Stomach (tissue), 4 donors: ENCODE data around the gene TSC22D1.

Experiments used
- POLR2A ChIP-seq, 4 donors: fragments of 450-650 bp; IDR thresholded peaks; one replicate each; pipeline ENCODE4 v1.6.1; 2016; ENCODE audit warnings: antibody characterized with exemption in 4 of 4, control low read depth in 2 of 4, mild to moderate bottlenecking in 1 of 4, moderate library complexity in 1 of 4
- POLR2AphosphoS5 ChIP-seq, 3 donors: sonication (generic); formaldehyde crosslinking; IDR thresholded peaks; one replicate each; pipeline ENCODE4 v1.6.1; 2016; ENCODE audit warnings: antibody characterized with exemption in 3 of 3
- TF ChIP-seq, protein P1 (sequence below), 7 experiments: fragments of 450-650 bp in 4 of 7; fragments of 200-600 bp in 3 of 7; sonication (generic) in 3 of 7; IDR thresholded peaks; one replicate each; pipeline ENCODE4 v1.5.1; 2016 to 2019; ENCODE audit warnings: antibody characterized with exemption in 7 of 7, control low read depth in 2 of 7, mild to moderate bottlenecking in 1 of 7

DNA sequence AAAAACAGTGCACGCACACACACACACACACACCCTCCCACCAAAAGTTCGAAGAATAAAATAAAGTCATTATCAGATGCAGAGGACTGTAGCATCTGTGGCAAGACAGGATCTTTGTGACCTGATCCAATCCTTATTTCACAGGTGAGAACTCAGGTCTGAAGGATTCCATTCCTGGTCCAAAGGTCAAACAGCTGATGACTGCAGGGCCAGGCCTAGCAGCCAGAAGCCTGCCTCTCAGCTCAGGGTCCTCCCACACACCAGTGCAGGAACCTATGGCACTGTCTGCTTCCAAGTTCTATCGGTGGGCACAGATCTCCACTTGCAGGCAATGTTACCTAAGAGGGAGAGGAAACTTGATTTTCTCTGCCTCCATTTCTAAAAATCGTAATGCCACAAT is 145.0 kb downstream of the TSC22D1 start:
- TF ChIP-seq, protein P1, sequence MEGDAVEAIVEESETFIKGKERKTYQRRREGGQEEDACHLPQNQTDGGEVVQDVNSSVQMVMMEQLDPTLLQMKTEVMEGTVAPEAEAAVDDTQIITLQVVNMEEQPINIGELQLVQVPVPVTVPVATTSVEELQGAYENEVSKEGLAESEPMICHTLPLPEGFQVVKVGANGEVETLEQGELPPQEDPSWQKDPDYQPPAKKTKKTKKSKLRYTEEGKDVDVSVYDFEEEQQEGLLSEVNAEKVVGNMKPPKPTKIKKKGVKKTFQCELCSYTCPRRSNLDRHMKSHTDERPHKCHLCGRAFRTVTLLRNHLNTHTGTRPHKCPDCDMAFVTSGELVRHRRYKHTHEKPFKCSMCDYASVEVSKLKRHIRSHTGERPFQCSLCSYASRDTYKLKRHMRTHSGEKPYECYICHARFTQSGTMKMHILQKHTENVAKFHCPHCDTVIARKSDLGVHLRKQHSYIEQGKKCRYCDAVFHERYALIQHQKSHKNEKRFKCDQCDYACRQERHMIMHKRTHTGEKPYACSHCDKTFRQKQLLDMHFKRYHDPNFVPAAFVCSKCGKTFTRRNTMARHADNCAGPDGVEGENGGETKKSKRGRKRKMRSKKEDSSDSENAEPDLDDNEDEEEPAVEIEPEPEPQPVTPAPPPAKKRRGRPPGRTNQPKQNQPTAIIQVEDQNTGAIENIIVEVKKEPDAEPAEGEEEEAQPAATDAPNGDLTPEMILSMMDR (IDR thresholded peaks at IDR 0.05): no peak
- TF ChIP-seq POLR2A (IDR thresholded peaks at IDR 0.05) (no peak), POLR2AphosphoS5 (IDR thresholded peaks at IDR 0.05) (no peak)
